HPDE6-E6E7 (cell line): Measurements from ENCODE around the gene SLC2A4.

Experiments
- DNase-seq: peaks from one replicate; pipeline ENCODE4 v3.0.0; 2011; ENCODE audit warnings: missing footprints; ENCODE audit errors: extremely low spot score

SLC2A4 gene

DNA sequence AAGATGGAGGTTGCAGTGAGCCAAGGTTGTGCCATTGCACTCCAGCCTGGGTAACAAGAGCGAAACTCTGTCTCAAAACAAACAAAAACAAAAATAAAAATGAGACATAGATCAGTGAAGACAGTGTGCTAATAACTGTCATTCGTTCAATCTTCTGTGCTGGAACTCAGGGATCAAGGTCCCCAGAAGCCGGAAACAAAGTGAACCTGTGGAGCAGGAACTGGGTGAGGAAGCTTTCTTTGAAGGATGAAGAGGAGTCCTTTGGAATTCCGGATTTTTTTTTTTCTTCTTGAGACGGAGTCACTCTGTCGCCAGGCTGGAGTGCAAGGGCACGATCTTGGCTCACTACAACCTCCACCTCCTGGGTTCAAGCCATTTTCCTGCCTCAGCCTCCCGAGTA, 2.1 kb upstream of the SLC2A4 start:
- DNase-seq: no peak

DNA sequence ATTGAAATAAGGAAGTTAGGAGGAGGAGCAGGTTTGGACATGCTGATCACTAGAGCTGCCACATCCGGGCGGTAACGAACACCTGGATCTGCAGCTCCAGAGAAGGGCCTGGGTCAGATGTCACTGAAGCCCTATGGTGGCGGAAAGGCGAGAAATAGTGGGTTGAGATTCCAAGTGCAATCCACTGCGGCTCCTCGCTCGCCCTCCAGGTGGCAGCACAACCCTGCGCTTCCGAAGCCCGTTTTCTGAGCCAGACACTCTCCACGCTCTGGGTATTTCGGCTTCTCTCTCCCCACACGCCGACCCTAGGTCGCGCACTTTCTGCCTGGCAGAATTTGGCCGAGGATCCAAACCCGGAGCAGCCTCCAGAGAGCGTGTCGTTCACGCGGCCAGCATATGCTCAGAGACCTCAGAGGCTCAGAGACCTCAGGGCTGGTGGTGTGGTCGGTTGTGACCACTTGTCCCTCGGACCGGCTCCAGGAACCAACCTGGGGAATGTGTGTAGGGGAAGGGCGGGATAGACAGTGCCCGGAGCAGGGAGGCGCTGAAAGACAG, 922 bp upstream of the SLC2A4 start:
- peak; percentile 84 for DNase-seq

- no peak for DNase-seq
Measured at GRCh38 chr17:7281953-7282751, 634 bp downstream of the SLC2A4 start.

GRCh38 chr17:7282752-7283321, 1.3 kb downstream of the SLC2A4 start:
- DNase-seq: no peak

DNA sequence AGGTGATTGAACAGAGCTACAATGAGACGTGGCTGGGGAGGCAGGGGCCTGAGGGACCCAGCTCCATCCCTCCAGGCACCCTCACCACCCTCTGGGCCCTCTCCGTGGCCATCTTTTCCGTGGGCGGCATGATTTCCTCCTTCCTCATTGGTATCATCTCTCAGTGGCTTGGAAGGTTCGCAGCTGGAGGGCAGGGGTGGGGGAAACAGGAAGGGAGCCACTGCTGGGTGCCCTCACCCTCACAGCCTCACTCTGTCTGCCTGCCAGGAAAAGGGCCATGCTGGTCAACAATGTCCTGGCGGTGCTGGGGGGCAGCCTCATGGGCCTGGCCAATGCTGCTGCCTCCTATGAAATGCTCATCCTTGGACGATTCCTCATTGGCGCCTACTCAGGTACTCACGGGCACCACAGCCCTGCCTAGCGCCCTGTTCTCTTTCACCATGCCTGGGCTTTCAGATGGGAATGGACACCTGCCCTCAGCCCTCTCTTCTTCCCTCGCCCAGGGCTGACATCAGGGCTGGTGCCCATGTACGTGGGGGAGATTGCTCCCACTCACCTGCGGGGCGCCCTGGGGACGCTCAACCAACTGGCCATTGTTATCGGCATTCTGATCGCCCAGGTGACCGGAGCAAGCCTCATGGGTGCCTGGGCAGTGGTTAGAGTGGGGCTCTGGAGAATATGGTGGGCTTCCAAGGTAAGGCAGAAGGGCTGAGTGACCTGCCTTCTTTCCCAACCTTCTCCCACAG, 2.1 kb downstream of the SLC2A4 start:
- DNase-seq: no peak

- DNase-seq: no peak
Measured at GRCh38 chr17:7284911-7285310, 3.4 kb downstream of the SLC2A4 start.

DNA sequence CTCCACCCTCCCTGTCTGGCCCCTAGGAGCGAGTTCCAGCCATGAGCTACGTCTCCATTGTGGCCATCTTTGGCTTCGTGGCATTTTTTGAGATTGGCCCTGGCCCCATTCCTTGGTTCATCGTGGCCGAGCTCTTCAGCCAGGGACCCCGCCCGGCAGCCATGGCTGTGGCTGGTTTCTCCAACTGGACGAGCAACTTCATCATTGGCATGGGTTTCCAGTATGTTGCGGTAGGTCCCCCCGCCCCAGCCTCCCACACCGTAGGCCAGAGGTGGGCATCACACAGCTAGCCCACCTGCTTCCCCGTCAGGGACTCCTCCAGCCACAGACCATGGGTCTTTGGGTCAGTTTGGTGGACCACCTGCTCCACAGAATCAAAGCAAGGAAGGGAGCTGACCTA, 4.2 kb downstream of the SLC2A4 start:
- DNase-seq: no peak

GRCh38 chr17:7289256-7290032, 7.9 kb downstream of the SLC2A4 start:
- DNase-seq: no peak

DNA sequence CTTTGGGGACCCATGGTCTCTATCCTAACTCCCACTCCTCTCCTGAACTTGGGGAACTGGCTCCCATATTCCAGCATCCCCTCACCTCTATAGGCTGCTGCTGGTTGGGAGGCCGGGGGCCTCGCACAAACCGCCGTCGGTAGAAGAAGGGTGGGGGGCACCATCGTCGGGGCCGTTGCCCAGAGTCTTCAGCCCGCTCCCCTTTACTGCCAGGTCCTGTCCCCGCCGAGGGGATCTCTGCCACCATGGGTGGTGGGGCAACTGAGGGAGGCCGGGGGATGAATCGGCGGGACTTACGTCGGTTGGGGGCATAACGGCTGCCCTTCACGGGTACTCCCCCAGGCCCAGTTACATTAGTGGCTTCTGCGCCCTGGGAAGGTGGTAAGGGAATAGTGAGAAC, 8.6 kb downstream of the SLC2A4 start:
- DNase-seq: no peak

DNA sequence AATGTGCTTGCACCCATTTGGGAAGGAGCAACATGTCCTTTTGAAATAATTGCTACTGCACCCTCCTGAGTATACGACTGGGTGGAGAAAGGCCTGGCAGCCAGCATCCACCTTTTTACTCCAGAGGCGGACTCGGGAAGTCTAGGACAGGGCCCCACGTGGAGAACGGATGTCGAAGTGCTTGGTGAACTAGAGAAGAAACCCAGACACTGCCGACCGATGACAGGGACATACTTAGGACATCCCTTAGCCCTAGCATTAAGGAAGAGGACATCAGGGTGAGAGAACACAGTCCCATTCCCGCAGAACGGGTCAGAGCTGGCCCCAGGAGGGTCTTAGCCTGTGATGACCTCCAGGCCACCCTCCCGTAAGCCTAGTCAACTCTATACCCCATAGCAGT, 9.2 kb downstream of the SLC2A4 start:
- no peak for DNase-seq

GRCh38 chr17:7292194-7292593, 10.7 kb downstream of the SLC2A4 start:
- no peak for DNase-seq

DNA sequence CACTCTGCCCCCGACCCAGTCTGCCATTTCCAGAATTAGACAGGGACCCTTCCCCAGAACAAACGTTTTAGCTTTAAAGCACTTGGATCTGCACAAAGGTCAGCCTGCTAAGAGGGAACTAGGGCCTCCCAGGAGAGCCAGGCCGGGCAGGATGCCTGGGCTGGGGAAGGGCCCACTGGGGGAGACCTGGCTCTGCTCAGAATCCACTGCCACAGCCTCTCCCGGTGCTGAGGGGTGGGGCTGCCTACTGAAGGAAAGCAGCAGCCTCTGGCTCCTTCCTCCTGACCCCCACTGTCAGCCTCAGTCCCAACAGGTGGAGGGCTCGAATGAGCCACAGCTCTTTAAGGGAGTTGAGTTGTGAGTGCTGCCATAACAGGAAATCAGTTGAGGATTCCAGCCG, 11.2 kb downstream of the SLC2A4 start:
- DNase-seq: no peak

DNA sequence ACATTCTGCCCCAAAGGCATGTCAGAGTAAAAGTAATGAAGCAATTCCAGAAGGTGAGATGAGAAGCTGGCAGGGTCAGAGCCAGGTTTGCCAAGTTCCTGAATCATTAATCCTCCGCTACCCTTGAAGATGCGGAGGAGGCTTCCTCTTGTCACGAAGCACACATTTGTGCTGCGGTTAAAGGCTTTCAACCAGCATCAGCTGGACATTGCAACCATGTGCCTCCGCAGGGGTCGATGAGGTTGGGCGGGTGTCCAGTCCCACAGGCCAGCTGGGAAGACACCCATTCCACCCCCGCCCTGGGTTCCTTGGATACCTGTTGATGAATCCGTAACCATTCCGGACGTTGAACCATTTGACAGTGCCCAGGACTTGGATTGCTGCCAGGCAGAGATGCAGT, 11.6 kb downstream of the SLC2A4 start:
- DNase-seq: peak; percentile 49

GRCh38 chr17:7293816-7294613, 12.5 kb downstream of the SLC2A4 start:
- DNase-seq: peak; percentile 56

DNA sequence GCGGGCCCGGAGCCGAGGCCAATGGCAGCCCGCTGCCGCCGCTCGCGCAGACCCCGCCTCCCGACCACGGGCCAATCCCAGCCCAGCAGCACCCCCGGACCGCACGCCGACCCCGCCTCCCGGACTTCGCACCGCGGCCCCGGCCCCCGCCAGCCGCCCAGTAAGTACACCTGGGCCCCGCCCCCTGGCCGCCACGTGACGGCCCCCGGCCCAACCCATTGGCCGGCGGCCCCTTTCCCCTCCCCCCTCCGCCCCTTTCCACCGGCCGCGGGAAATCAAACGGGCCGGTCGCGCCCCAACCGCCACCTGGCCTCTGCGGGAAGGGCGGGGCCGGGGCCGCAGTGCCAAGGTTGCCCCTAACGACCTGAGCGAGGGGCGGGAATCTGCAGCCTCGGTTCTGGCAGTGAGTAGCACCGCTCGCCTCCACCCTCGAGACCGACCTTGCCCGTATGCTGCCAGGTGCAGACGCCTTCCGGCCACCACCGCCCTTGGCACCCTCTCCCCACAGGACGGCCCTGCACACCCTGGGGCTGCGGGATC, 13.2 kb downstream of the SLC2A4 start, which contains the start of gene YBX2:
Gene YBX2, minus strand, starts transcription at position 26 of the 540 bp plus-strand sequence. CDS start 139 bp downstream, outside the sequence.
- peak; percentile 98 for DNase-seq

DNA sequence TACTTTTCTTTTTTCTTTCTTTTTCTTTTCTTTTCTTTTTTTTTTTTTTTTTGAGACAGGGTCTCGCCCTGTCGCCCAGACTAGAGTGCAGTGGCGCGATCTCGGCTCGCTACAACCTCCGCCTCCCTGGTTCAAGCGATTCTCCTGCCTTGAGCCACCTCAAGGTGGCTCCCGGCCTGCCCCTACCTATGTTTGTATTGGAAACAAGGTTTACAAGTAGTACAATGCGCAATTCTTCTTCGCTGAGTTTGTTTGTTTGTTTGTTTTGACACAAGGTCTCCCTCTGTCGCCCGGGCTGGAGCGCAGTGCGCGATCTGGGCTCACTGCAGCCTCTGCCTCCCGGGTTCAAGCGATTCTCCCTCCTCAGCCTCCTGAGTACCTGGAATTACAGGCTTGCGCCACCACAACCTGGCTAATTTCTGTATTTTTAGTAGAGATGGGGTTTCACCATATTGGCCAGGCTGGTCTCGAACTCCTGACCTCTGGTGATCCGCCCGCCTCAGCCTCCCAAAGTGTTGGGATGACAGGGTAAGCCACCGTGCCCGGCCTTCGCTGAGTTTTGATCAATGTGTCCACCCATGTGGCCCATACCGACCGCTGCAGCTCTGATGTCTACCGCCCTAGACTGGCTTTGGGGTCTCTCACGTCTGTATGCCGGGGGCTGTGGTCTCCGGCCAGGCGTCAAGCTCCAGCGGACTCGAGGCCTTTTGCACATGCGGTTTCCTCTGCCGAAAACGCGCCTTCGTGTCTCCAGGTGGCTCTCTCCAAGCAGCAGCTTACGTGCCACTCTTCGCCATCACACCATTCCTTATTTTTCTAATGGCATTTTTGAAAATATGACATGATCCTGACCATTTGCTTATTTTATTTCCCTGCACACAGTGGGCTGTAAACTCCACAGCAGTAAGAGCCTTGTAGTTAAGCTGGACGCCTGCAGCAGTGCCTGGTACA, 14.0 kb downstream of the SLC2A4 start:
- no peak for DNase-seq

DNA sequence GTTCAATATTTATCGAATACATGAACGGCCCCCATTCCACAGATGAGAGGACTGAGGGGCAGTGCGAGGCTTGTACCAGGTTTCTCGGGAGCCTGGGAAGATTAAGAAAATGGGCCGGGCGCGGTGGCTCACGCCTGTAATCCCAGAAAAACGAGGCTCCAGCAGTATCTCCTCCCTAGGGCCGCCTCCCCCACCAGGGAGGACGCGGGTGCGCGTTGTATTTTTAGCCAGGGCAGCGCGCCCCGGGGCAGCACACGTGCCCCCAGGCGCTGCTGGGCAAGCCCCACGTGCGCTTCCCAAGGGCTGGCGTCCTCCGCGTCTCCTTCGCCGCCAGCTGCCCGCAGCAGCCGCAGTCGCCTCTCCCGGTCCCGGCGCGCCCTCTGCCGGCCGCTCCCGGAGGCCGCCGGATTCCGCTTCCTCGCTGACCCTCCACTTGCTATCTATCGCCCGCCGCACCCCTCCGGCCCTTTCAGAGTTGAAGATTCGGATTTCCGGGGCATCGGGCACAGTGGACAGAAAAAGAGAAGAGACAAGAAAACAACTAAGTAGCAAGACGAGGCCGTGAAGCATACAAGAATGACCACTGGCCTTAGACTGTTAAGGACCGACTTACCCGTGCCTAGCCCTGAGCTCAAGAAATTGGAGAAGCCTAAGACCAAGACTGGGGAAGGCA, 14.8 kb downstream of the SLC2A4 start:
- DNase-seq: peak; percentile 62

GRCh38 chr17:7304179-7304578, 22.7 kb downstream of the SLC2A4 start:
- no peak for DNase-seq
